HG02759 (cell line): ENCODE measurements around the gene SCYGR6.

Experiments used
- ATAC-seq: cut with Tn5 transposase; IDR thresholded peaks from one replicate; pipeline ENCODE4 v1.9.1; 2021; ENCODE audit warnings: mild to moderate bottlenecking, moderate library complexity; ENCODE audit not compliant: unreplicated experiment

Gene SCYGR6

DNA sequence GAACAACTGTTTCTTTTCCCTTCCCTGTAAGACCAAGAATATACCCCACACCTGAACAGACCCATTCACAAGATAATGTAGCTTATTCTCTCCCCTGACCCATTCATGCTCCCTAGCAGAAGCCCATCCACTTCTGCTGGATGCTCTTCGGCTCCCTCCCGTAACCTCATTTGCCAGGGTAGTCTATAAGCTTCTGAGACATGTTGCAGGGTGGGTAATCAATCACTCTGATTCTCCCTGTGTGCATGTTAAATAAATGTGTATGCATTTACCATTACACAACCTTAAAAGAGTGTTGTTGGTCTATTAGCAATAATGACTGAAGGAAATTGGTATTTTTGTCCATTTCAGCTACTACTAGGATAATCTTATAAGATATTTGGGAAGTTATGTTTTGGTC, 8.1 kb downstream of the SCYGR6 start:
- no peak for ATAC-seq

DNA sequence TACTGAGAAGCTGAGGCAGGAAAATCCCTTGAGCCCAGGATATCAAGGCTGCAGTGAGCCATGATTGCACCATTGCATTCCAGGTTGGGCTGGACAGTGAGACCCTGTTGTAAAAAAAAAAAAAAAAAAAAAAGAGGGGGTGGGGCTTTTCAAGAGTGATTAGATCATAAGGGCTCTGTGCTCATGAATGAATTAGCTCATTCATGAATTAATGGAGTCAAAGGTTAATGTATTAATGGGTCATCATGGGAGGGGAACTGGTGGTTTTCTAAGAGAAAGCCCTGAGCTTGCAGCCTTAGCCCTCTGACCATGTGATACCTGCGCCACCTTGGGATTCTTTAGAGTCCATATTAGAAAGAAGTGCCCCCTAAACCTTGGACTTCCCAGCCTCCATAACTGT, 11.3 kb downstream of the SCYGR6 start:
- no peak for ATAC-seq

DNA sequence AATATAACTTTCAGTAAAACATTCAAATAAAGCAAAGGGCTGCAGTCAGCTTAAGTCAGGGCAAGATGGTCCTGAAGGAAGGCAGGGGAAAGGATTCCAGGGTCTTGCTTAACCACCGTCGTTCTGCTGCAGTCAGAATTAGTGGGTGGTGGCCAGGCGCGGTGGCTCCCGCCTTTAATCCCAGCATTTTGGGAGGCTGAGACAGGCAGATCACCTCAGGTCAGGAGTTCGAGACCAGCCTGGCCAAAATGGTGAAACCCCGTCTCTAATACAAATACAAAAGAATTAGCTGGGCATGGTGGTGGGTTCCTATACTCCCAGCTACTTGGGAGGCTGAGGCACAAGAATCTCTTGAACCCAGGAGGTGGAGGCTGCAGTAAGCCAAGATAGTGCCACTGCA, 13.6 kb downstream of the SCYGR6 start:
- ATAC-seq, result no peak

DNA sequence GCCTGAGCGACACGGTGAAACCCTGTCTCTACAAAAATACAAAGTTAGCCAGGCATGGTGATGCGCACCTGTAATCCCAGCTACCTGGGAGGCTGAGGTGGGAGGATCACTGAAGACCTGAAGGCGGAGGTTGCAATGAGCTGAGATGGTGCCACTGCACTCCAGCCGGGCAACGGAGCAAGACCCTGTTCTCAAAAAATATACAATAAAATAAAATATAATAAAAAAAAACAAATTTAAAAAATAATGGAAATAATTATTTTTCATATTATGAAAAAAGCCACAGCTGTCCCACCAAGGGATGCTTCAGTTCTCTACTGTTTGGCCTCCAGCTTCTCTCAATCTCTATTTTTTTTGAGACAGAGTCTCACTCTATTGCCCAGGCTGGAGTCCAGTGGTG, 17.2 kb downstream of the SCYGR6 start:
- ATAC-seq, result no peak

DNA sequence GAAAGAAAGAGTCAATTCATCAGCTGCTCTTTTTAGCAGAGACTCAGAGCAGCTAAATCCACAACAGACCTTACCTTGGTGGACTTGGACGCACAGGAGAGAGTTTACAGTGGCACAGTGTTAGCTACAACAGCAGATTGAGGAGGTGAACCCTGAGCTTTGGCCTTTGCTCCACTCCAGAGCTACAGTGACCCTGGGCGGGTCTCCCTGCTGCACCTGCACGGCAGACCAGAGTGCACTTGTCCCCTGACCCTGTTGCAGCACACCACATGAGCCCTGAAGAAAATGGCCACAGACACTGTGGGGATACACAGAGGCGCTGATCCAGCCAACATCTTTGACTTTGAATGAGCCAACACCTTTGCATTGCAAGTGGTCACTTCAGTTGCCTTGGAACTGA, 17.7 kb downstream of the SCYGR6 start:
- ATAC-seq, result no peak

DNA sequence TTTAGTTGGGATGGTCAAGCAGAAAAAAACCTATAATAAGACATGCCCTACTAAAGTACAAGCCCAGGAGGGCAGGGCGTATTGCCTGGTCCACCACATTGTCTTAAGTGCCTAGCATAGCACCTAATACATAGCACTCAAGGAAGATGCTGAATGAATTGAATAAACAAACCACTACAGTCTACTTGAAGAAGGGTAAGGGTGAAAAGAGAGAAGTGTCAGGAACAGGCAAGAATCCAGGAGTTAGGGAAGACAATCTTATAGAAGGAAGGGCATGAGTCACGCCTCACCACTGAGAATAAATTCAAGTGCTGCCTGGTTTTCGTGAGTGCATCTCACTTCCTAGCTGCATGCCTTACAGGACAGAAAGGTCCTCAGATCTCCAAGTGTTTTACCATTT, 20.6 kb downstream of the SCYGR6 start:
- no peak for ATAC-seq

DNA sequence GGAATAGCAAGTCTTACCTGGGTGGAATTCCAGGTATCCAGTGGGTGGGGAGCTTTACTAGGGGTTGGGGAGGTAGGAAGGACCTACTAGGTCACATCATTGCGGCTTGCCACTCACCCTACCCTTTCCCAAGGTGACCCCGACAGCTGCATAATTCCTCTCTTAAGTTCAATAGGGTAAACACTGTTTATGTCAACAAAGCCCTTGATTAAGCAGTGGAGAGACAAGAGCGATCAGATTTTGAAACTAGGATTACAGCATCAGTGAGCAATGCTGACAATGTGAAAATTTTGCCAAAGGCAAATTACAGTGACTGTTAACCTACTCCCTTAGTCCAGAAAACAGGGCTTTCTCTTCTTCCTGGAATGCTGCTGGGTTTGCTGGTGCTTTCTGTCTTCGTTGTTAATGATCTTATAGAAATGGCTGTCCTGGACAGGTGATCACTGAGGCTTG, 21.3 kb downstream of the SCYGR6 start:
- ATAC-seq, result no peak

DNA sequence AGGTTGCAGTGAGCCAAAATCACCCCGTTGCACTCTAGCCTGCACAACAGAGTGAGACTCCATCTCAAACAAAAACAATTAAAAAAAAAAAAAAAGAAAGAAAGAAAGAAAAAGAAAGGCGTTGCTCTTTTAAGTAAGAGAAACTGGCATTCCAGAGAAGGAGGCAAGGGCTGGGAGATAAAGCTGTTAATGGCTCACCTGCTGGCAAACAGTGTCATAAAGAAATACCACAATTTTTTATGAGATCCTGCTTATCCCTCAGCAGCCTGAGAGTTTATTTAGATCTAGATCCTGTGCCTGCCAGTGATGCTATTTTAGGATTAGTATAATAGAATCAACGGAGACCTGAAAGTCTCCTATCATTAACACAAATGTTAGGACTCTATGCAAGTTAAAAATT, 23.0 kb downstream of the SCYGR6 start:
- no peak for ATAC-seq

DNA sequence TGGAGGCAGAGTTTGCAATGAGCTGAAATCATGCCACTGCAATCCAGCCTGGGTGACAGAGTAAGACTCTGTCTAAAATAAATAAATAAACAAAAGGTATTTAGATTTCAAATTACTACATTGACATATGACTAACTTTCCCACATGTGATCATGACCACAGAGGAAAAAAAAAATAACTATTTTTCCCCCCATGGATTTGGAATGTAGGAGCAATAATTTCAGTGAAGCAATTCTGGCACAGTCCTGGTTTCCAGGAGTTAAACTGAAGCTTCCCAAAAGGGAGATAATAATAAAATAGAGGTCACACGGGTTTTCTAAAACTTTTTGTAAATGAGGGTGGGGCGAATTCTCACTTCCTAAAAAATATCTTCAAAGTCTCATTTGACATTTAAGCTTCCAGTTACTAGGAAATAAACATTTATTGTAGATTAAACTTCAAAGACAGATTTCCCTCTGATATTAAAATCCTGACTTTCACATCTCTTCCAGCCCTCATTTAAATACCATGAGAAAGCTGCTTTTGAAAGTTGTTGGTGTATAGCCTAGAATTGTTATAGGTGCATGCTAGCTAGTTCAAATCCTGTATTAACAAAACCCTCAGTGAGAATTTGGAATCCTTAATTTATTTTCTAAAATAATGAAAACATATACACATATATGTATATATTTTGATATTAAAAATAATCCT, 27.4 kb downstream of the SCYGR6 start:
- ATAC-seq, result no peak

DNA sequence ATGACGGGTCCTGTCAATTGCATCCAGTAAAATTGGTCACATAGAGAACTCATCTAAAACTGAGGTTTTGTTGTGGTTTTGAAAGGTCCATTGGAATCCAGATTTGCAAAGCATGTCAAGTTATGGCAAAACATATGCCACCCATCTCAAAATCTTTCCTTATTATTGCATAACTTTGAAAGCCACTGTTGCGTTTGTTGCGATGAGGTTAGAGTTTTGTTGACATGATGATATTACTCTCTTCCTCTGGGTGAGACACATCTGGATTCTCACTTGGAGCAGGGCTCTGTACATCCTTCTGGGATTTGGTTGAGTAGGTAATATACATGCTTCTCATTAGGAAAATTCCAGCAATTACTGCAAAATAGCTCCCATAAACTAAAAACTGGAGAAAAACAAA, 37.4 kb downstream of the SCYGR6 start:
- no peak for ATAC-seq

DNA sequence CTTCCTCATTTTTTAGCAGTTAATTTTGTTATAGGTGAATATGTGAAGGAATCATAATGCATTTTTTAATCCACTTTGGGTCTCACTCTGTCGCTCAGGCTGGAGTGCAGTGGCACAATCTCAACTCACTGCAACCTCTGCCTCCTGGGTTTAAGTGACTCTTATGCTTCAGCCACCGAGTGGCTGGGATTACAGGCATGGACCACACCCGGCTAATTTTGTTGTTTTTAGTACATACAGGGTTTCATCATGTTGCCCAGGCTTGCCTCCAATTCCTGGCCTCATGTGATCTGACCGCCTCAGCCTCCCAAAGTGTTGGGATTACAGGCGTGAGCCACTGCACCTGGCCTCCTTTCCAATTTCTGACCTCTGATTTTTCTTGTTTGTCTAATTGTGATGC, 40.3 kb downstream of the SCYGR6 start:
- no peak for ATAC-seq

DNA sequence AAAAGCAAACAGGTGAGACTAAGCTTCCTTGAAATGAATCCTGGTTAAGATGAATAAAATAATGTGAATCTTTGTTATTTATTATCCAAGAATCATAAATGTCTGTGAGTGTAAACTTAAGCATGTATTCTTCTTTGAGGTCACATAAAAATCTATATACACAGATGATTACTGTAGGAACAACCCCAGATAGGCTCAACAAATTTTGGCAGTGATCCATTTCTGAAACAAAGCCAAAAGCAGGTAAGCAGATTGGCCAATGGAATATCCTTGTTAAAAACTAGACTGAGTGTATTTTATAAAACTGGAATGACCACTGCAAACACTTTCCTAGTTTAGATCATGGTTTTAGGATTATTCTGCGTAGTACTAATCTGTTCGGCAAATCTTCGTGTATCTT, 46.6 kb downstream of the SCYGR6 start:
- ATAC-seq, result no peak

DNA sequence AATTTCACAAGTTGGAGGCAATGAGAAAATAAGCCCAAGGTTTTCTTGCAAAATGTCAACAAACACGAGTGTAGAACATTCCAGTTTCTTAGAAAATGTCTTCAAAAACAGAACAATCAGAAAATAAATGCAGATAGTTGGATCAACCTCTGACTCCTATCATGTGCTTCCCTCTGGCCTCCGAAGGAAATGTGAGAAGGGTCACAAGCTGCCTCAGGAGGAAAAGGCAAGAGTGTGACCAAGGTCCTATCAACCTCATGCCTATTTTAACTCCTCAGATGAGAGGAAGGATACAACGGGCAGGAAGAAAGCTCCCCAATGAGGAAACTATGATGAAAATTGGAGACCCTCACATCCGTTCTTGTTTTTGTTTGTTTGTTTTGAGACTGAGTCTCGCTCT, 50.1 kb downstream of the SCYGR6 start:
- no peak for ATAC-seq
